Testis (tissue), 3 donors: ENCODE results near the gene XIRP2. TPM values are rescaled to one million over a fixed set of nuclear protein-coding genes. Genes with fewer than 3 reads are reported as not detected.

Experiments used
- DNase-seq: peaks from one replicate; pipeline ENCODE4 v3.0.0-alpha.2; 2019
- H3K27ac ChIP-seq, 2 donors: fragments of 200-600 bp; sonication (generic); one replicate each; pipeline ENCODE4 v1.5.1; 2019
- H3K27me3 ChIP-seq: fragments of 200-600 bp; sonication (generic); one replicate; pipeline ENCODE4 v1.5.1; 2019
- H3K36me3 ChIP-seq: fragments of 200-600 bp; sonication (generic); one replicate; pipeline ENCODE4 v1.5.1; 2017; ENCODE audit warnings: low read depth; ENCODE audit errors: missing control alignments
- H3K4me1 ChIP-seq: fragments of 200-600 bp; sonication (generic); one replicate; pipeline ENCODE4 v1.5.1; 2019
- H3K4me3 ChIP-seq, 2 donors: fragments of 200-600 bp; sonication (generic); one replicate each; pipeline ENCODE4 v1.5.1; 2017 to 2019
- H3K9me3 ChIP-seq: fragments of 200-600 bp; sonication (generic); one replicate; pipeline ENCODE4 v1.5.1; 2017
- CTCF ChIP-seq, 3 experiments: fragments of 450-650 bp in 2 of 3; fragments of 200-600 bp in 1 of 3; sonication (generic) in 1 of 3; IDR thresholded peaks; one replicate each; pipeline ENCODE4 v1.5.1; 2016 to 2019; ENCODE audit warnings: antibody characterized with exemption in 3 of 3, mild to moderate bottlenecking in 2 of 3, moderate library complexity in 1 of 3
- POLR2A ChIP-seq: fragments of 450-650 bp; IDR thresholded peaks from one replicate; pipeline ENCODE4 v1.6.1; 2017; ENCODE audit warnings: antibody characterized with exemption, mild to moderate bottlenecking, moderate library complexity
- WGBS, 2 donors: methylation state at CpG; one replicate each; pipeline ENCODE4 v1.1.5; 2018; 5-methylcytosine and 5-hydroxymethylcytosine counted together
- intact Hi-C: fragments of 100-400 bp; cut with DNase I; formaldehyde crosslinking; loops from one replicate; pipeline ENCODE4 v1.15.1; 2023; ENCODE audit warnings: low total_unique reads
- polyA plus RNA-seq: library from polyadenylated mRNA; stranded (reverse); fragments of 350-450 nt; fragmentation: Illumina TruSeq; extraction: RNeasy Lipid Tissue Mini Kit (QIAGEN cat#74804); gene quantifications from one replicate; pipeline ENCODE4 v1.2.3, GENCODE V29; 2014; ENCODE audit warnings: low read depth, low replicate concordance; ENCODE audit not compliant: insufficient read depth
- total RNA-seq, 2 donors: library from RNA; depleted of rRNA; stranded (reverse); fragments of >200 nt; gene quantifications; one replicate each; pipeline ENCODE4 v1.2.3, GENCODE V29; 2016

Gene XIRP2
- total and polyA plus RNA-seq, 3 donors from 2014 or later = 1.1 to 5.9 (median 3.9) TPM

GRCh38 chr2:166892397-166892796 is 4.1 kb downstream of the XIRP2 start:
- no peaks in the 10 kb centered on the region for H3K9me3 ChIP-seq
- DNase-seq = no peak

GRCh38 chr2:166895243-166895642 is 7.0 kb downstream of the XIRP2 start:
- Histone ChIP-seq H3K27me3 (no peaks in the 10 kb centered on the region), H3K4me1 (no peaks in the 10 kb centered on the region), H3K4me3 (no peak overlapping the region), H3K27ac (no peak overlapping the region), H3K36me3 (no peaks in the 10 kb centered on the region), H3K9me3 (no peaks in the 10 kb centered on the region)
- no peak for DNase-seq
- intact Hi-C loops = no loop called here
- TF ChIP-seq POLR2A (no peak), CTCF (IDR thresholded peaks at IDR 0.05) (no peak)
- WGBS, 2 donors = 73% methylated on average over 2 of the region's 2 CpGs

More at GRCh38 chr2:166892397-166892796, 4.1 kb downstream of the XIRP2 start:
- H3K36me3 ChIP-seq = no peaks in the 10 kb centered on the region
- H3K27ac ChIP-seq = no peak overlapping the region
- H3K27me3 ChIP-seq = no peaks in the 10 kb centered on the region
- H3K4me3 ChIP-seq = no peak overlapping the region
- H3K4me1 ChIP-seq = no peaks in the 10 kb centered on the region
- intact Hi-C loops = no loop called here
- no peak for TF ChIP-seq POLR2A
- TF ChIP-seq CTCF (IDR thresholded peaks at IDR 0.05) = no peak

GRCh38 chr2:166897666-166898065 is 9.4 kb downstream of the XIRP2 start:
- Histone ChIP-seq H3K36me3 (no peaks in the 10 kb centered on the region), H3K4me1 (no peaks in the 10 kb centered on the region), H3K27ac (no peak overlapping the region), H3K4me3 (no peak overlapping the region), H3K9me3 (no peaks in the 10 kb centered on the region), H3K27me3 (no peaks in the 10 kb centered on the region)
- intact Hi-C loops = no loop called here
- no peak for DNase-seq
- TF ChIP-seq CTCF (IDR thresholded peaks at IDR 0.05) (no peak), POLR2A (no peak)

- intact Hi-C loops = no loop called here
- H3K27me3 ChIP-seq = no peaks in the 10 kb centered on the region
- no peaks in the 10 kb centered on the region for H3K36me3 ChIP-seq
- H3K27ac ChIP-seq = no peak overlapping the region
- no peaks in the 10 kb centered on the region for H3K4me1 ChIP-seq
- TF ChIP-seq POLR2A = no peak
- TF ChIP-seq CTCF (IDR thresholded peaks at IDR 0.05) = no peak
- no peak for DNase-seq
- WGBS, 2 donors = 92 to 93% methylated on average over 5 of the region's 5 CpGs
- H3K9me3 ChIP-seq = no peaks in the 10 kb centered on the region
- no peak overlapping the region for H3K4me3 ChIP-seq
These were observed 11.4 kb downstream of the XIRP2 start for GRCh38 chr2:166899676-166900075.

GRCh38 chr2:166900700-166901099 is 12.4 kb downstream of the XIRP2 start:
- H3K4me3 ChIP-seq = no peak overlapping the region
- H3K9me3 ChIP-seq = no peaks in the 10 kb centered on the region
- H3K27me3 ChIP-seq = no peaks in the 10 kb centered on the region
- no peaks in the 10 kb centered on the region for H3K4me1 ChIP-seq
- intact Hi-C loops = no loop called here
- no peak for DNase-seq
- TF ChIP-seq CTCF (IDR thresholded peaks at IDR 0.05) (no peak), POLR2A (no peak)
- H3K36me3 ChIP-seq = no peaks in the 10 kb centered on the region
- 63 to 88% methylated on average over 2 of the region's 2 CpGs for WGBS, 2 donors
- H3K27ac ChIP-seq = no peak overlapping the region
